ENCODE data around the gene OR51B2.
"Not testable (repeated sequence)": the region's sequence is repeated elsewhere in the genome, so short reads cannot be mapped to it uniquely, and the experiment has no call there.

Gene OR51B2

DNA sequence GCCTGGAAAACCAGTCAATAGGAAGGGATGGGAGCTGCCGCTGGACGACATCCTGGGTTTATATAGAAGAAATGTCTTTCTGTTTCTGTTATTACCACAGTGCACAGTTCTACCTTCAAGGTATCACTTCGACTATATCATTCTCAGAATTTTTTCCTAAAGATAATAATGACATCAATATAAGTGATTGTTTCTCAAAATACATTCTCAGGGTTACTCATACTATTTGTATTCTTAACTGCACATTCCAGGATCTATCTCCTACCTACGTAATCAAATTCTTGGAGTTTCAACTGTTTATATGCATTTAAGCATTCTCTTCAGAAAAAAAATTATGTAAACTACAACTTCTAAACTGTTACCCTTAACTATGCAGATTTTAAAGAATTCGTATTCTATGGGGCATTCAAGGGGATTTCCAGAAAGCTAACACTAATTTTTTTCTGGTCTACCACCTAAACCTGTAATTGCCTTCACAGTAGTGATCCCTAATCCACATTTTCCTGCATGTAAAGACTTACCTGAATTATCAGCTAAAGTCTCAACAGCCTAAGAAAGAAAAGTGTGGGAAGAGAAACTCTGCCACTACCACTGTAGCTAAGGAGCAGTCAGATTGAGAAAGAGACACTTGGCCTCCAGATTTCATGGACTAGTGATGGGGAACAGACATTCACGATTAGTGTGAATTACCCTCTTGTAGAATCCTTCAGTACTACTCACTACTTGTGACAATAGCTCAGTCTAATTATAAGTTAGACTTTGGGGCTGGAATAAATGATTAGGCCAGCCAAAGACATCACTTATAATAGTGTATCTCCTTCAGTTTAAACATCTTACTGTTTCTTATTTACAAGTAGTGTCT is 19.6 kb upstream of the OR51B2 start, which contains the start of gene OR51B5:
Gene OR51B5 (minus strand): TSS at position 51 of the 862 bp plus-strand sequence. CDS start 0 bp downstream, at position 51.
- TF ChIP-seq, protein P1, sequence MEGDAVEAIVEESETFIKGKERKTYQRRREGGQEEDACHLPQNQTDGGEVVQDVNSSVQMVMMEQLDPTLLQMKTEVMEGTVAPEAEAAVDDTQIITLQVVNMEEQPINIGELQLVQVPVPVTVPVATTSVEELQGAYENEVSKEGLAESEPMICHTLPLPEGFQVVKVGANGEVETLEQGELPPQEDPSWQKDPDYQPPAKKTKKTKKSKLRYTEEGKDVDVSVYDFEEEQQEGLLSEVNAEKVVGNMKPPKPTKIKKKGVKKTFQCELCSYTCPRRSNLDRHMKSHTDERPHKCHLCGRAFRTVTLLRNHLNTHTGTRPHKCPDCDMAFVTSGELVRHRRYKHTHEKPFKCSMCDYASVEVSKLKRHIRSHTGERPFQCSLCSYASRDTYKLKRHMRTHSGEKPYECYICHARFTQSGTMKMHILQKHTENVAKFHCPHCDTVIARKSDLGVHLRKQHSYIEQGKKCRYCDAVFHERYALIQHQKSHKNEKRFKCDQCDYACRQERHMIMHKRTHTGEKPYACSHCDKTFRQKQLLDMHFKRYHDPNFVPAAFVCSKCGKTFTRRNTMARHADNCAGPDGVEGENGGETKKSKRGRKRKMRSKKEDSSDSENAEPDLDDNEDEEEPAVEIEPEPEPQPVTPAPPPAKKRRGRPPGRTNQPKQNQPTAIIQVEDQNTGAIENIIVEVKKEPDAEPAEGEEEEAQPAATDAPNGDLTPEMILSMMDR (IDR thresholded peaks at IDR 0.05; ENCODE audit: borderline replicate concordance, control extremely low read depth, extremely low read depth, insufficient read depth, missing control alignments): no peak
- no peak for DNase-seq (ENCODE audit: low spot score)
- in situ Hi-C loops (cut with MboI; ENCODE audit: low sequenced_read_pairs, unreplicated experiment): no loop called here

DNA sequence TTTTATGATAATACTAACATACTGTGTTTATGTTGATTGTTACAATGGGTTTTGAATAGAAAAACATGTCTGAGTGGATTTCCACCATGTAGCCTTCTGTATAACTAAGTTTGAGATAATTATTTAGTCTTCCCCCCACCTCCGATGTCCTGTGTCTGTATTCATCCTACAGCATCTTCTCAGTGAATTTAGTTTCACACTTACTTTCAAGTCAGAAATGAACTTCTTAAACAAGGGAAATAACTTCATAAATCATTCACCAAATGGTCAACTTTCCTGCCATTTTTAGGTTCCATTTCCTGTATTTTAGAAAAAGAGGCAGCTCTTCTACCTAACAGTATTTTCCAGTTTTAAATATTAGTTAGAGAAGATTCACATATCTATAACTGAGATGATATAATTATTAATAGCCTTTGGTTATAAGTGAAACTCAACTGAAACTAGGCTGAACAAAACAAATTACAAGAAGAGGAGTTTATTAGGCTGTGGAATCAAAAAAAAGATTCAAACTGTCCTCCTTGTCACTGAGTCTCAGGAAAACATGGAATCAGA is 15.8 kb upstream of the OR51B2 start:
- no peak for DNase-seq (ENCODE audit: low spot score)
- in situ Hi-C loops (cut with MboI; ENCODE audit: low sequenced_read_pairs, unreplicated experiment): no loop called here
- TF ChIP-seq, protein P1 (IDR thresholded peaks at IDR 0.05; ENCODE audit: borderline replicate concordance, control extremely low read depth, extremely low read depth, insufficient read depth, missing control alignments): no peak

DNA sequence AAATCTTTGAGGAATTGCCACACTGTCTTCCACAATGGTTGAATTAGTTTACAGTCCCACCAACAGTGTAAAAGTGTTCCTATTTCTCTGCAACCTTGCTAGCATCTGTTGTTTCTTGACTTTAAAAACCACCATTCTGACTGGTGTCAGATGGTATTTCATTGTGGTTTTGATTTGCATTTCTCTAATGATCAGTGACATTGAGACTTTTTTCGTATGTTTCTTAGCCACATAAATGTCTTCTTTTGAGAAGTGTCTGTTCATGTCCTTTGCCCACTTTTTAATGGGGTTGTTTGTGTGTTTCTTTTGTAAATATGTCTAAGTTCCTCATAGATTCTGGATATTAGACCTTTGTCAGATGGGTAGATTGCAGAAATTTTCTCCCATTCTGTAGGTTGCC is 13.2 kb upstream of the OR51B2 start:
- DNase-seq (ENCODE audit: low spot score); in situ Hi-C loops (cut with MboI; ENCODE audit: low sequenced_read_pairs, unreplicated experiment): not testable (repeated sequence)

DNA sequence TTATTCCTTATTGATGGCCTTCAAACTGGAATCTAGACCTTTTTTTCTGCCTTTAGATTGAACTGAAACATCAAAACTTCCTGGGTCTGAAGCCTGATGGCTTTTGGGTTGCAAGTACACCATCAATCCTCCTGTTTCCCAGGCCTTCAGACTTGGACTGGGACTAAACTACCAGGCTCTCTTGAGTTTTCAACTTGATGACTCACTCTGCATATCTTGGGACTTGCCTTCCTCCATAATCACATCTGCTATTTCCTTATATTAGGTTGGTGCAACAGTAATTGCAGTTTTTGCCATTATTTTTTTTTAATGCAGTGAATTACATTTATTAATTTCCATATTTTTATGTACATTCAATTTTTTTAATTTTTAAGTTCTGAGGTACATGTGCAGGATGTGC is 12.2 kb upstream of the OR51B2 start:
- TF ChIP-seq, protein P1 (IDR thresholded peaks at IDR 0.05; ENCODE audit: borderline replicate concordance, control extremely low read depth, extremely low read depth, insufficient read depth, missing control alignments): no peak
- in situ Hi-C loops (cut with MboI; ENCODE audit: low sequenced_read_pairs, unreplicated experiment): no loop called here
- DNase-seq (ENCODE audit: low spot score): no peak

DNA sequence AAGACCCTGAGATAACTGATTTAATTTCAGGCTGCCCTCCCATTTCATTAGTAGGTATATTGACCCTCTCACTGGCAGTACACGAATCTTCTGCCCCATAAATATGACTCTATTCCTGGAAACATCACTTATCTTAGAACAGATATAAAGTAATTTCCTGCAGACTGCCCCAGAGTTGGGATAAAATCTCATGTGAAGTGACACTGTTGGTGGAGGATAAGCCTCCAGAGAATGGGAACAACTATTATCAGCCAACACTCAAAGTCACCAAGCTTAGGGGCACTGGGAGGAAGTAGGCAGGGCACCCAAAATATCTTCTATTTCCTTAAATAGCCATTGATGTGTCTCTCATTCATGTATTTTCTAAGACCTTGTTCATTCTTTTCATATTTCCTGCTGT is 11.1 kb upstream of the OR51B2 start:
- no peak for DNase-seq (ENCODE audit: low spot score)
- in situ Hi-C loops (cut with MboI; ENCODE audit: low sequenced_read_pairs, unreplicated experiment): no loop called here
- TF ChIP-seq, protein P1 (IDR thresholded peaks at IDR 0.05; ENCODE audit: borderline replicate concordance, control extremely low read depth, extremely low read depth, insufficient read depth, missing control alignments): no peak

DNA sequence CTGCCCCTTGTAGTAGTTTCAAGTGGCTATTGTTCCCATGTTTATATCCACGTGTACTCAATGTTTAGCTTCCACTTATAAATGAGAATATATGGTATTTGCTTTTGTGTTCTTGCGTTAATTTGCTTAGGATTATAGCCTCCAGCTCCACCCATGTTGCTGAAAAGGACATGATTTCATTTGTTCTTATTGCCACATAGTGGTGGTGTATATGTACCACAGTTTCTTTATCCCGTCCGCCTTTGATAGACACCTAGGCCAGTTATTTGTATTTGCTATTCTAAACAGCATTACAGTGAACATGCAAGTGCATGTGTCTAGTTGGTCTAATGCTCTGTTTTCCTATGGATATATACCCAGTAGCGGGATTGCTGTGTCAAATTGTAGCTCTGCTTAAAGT is 6.8 kb downstream of the OR51B2 start:
- in situ Hi-C loops (cut with MboI; ENCODE audit: low sequenced_read_pairs, unreplicated experiment): no loop called here
- TF ChIP-seq, protein P1 (IDR thresholded peaks at IDR 0.05; ENCODE audit: borderline replicate concordance, control extremely low read depth, extremely low read depth, insufficient read depth, missing control alignments): no peak
- DNase-seq (ENCODE audit: low spot score): no peak

DNA sequence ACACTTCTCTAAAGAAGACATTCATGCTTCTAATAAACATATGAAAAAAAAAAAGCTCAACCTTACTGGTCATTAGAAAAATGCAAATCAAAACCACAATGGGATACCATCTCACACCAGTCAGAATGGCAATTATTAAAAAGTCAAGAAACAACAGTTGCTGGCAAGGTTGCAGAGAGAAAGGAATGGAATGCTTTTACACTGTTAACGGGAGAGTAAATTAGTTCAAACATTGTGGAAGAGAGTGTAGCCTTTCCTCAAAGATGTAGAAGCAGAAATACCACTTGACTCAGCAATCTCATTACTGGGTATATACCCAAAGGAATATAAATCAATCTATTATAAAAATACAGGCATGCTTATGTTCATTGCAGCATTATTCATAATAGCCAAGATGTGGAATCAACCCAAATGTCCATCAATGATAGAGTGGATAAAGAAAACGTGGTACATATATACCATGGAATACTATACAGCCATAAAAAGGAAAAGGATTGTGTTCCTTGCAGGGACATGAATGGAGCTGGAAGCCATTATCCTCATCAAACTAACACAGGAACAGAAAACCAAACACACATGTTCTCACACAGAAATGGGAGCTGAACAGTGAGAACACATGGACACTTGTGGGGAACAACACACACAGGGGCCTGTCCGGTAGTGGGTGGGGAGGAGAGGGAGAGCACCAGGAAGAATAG is 10.6 kb downstream of the OR51B2 start:
- in situ Hi-C loops (cut with MboI; ENCODE audit: low sequenced_read_pairs, unreplicated experiment); DNase-seq (ENCODE audit: low spot score): not testable (repeated sequence)
